NCI-H510A treated with DMSO at 0.1 percent for 48 hours (cell line): ENCODE measurements around the gene BDH1.

Experiments
- DNase-seq: peaks from one replicate; lab custom pipeline; 2025; lab: John Stamatoyannopoulos, UW

The BDH1 gene

GRCh38 chr3:197547306-197548011, 8.3 kb downstream of the BDH1 start:
- DNase-seq, result no peak

DNA sequence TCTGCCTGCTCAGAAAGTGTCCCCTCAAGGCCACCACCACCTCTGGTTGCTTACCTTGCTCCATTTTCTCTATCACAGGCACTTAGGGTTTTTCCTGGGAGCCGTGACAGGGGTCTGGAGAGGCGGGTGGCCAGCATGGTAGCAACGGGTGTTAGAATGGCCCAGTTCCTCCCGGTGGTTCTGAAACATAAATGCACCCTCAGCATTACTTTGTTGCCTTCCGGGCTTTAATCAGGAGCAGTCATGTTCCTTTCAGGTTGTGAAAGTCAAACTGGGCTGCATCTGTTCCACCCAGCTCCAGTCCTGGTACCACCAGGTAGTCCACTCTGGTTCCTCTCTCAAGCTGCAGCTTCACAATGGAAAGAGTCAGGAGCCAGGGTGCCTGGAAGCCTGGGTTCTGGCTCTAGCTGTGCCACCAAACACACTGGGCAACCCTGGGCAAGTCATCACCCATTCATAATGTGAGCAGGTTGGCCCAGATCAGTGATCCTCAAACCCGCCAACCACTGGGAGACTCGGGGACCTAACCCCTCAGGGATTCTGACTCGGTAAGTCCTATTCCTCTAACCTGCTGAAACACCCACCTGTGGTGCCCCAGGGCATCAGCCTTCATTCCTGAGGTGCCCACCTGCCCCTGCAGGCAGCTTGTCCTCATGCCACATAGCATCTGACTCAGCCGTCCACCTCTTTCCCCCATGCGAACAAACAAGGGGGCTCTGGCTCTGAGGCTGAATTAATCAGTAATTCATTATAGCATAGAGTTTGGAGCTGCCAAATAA, 9.3 kb downstream of the BDH1 start:
- DNase-seq, result no peak

GRCh38 chr3:197545571-197545970, 10.2 kb downstream of the BDH1 start:
- no peak for DNase-seq

DNA sequence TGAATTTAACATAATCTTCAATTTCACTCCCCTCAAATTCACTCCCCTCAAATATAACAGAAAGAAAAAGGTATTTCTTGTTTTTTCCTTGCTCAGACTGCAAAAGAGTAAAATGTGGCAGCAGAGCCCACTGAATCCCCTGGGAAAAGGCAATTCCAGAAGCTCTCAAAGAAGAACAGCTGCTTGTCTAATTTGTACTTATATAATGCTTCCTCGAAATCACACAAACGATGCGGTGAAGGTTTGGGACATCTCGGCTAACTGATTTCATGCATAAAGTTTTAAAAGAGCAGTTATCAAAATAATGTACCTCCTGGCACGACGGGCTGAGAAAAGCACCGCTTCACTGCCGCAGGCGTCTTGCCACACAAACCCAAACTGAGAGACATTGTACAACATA, 10.7 kb downstream of the BDH1 start:
- DNase-seq, result no peak

DNA sequence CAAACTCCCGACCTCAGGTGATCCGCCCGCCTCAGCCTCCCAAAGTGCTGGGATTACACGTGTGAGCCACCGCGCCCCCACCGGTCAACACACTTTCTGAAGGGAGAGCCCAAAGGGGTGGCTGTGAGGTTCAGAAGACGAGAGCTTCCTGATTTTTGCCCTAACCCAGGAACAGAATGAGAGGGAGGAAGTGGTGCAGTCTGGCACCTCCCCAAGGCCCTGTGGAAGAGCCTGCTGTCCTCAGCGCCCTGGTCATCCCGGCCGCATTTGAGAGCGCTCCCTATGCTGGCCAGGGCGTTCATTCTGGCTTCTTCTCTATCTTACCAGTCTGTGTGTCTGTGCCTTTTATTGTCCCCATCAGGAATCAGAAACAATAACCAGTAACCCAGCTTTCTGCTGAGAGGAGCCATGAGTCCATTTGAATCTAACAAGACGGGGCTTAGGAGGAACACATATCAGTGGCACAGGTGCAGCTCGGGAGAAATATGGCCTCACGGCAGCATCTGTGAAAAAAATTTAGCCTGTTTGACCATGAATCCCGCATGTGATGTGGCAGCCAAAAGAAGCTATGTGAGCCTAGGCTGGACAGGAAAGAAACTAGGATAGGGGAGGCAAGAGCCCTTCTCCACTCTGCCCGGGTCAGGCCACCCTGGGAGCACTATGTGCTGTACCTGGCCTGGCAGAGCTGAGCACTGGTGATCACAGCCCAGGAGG, 12.9 kb downstream of the BDH1 start:
- no peak for DNase-seq

DNA sequence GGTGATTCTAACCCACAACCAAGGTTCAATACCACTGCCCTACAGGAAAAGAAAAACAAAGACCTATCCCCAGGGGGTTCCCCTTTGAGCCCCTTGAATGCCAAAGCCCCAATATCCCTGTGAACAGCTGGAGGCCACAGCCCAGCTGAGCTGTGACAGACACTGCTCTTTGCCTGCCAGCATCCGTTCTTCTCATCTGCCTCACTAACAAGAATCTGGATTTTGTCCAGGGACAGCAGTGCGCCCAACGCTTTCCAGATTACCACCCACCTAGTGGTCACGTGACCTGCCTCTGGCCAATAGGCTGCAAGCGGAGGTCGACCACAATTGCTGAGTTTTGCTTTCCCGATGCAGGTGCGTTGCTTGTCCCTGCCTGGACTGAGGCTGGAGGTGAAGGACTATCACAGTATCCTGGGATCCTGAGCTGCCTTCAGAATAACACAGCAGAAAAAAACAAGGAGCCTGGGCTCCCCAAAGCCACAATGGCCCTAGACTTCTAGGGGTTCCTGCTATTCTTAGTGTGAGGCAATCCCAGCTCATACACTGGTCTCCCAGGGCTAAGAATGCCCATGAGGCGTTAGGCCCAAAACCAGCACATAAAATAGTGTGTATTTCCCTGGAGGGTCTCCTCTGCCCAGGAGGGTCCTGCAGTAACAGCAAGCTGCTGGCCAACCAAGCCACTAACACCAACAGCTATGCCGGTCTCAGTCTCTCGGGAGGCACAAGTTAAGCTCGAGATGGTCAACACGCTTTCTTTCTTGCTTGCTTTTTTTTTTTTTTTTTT, 13.8 kb downstream of the BDH1 start:
- DNase-seq, result peak; percentile 57

DNA sequence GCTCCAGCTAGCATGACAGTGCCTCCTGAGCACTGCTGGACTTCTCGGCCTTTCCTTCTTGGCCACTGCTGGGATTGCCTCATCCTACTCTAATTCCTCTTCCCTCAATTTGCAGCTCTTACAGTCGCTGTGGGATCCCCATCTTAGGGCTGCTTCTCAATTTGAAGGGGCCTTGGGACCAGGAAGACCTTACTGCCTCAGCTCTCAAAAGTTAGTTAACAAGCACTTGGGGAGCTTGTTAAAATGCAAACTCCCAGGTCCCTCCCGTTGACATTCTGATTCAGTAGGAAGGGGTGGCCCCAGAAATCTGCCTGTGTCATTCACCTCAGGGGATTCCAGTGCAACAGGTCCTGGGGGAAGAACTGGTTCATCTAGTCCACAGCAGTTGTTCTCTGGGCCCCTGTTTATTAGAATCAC, 14.8 kb downstream of the BDH1 start:
- no peak for DNase-seq

DNA sequence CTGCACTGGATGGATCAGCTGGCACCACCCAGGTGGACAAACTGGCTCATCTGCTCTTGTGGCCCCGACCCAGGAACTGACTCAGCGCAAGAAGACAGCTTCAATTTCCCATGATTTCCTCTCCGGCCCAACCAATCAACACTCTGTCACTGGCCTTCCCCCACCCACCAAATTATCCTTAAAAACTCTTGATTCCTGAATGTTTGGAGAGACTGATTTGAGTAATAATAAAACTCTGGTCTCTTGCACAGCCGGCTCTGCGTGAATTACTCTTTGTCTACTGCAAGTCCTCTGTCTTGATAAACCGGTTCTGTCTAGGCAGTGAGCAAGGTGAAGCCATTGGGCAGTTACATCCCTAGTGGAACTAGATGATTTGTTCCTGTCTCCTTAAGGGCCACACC, 16.1 kb downstream of the BDH1 start:
- DNase-seq, result peak; percentile 97

DNA sequence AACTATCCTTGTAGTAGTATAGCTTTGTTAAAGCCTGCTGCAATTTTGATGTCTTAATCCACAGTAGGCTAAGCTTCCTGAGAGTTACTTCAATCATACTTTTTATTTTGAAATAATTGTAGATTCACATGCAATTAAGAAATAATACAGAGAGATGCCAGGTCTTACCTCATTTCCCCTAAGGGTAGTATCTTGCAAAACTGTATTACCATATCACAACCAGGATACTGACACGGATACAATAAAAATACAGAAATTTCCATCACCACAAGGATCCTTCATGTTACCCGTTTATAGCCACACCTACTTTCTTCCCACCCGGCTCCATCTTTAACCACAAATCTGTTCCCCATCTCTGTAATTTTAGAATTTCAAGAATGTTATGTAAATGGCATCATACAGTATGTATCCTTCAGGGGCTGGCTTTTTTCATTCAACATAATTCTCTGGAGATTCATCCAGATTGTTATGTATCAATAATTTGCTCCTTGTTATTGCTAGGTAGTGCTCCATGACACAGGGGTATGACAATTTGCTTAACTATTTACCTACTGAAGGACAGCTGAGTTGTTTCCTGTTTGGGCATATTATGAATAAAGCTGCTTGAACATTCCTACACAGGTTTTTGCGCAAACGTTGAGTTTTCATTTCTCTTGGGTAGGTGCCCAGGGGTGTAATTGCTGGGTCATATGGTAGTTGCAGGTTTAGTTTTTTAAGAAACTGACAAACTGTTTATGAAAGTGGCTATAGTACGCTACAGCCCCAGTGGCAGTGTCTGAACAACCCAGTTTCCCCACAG, 21.6 kb downstream of the BDH1 start:
- no peak for DNase-seq

DNA sequence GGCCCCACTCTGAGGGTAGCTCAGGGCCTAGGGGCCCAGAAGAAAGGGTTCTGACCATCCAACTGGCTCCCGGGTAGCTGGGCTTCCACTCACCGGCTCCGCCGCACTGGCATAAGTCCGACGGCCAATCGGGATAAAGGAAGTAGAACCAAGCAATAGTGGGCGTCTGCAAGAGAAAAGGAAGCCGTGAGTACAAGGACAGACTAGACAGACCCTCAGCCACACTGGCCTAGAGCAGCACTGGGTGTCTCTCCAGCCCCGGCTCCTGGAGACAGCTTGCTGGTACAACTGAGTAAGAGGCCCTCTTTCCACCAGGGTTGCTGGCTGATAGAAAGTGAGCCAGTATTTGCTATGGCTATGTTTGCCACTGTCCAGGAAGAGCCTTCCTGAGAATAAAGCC, 22.4 kb downstream of the BDH1 start:
- no peak for DNase-seq

- no peak for DNase-seq
These were observed 23.4 kb downstream of the BDH1 start for GRCh38 chr3:197532388-197532787.

GRCh38 chr3:197528190-197528589, 27.6 kb downstream of the BDH1 start:
- no peak for DNase-seq

- no peak for DNase-seq
These were observed 28.2 kb downstream of the BDH1 start for GRCh38 chr3:197527569-197527968.

GRCh38 chr3:197525706-197526105, 30.1 kb downstream of the BDH1 start:
- no peak for DNase-seq

DNA sequence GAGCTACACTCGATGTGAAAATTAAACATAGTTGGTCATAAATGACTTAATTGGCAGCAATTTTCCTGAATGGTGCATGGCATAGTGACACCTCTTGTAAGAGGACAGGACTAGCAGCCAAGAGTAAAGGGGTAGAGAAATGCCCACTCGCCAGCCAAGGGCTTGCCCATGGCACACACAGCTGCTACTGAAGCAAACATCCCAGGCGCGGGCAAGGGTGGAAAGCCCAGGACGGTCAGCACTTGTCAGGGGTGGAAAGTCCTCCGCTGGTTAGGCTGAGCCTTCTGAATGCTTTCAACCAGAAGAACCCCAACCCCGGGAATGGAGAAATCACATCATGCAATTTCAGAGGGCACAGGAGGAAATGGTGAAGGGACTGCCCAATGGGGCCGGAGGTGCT, 31.6 kb downstream of the BDH1 start:
- DNase-seq, result no peak

- DNase-seq, result no peak
These were observed 32.2 kb downstream of the BDH1 start for GRCh38 chr3:197523526-197523925.

DNA sequence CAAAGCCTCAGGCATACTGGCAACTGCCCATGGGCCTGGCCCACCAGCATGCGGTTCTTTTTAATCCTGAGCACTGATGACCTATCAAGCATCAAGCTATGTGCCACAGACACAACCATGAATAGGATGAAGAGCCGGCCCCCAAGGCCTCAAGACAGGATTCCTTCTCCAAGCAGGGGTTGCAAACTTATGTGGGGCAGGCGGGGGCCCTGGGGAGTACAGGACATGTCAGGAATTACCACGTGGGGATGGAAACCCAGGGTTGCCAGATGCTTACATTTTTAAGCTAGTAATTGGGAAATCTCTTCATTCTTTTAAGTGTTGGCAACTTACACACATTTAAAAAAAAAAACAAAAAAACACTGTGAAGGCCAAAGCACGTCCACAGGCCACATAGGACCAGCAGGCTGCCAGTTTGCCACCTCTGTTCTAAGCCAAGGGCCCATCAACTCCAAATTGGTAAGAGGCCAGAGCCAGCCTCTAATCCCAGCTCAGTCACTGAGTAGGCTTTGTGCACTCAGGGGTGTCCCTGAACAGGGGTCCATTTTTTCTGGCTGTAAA, 32.8 kb downstream of the BDH1 start:
- no peak for DNase-seq

DNA sequence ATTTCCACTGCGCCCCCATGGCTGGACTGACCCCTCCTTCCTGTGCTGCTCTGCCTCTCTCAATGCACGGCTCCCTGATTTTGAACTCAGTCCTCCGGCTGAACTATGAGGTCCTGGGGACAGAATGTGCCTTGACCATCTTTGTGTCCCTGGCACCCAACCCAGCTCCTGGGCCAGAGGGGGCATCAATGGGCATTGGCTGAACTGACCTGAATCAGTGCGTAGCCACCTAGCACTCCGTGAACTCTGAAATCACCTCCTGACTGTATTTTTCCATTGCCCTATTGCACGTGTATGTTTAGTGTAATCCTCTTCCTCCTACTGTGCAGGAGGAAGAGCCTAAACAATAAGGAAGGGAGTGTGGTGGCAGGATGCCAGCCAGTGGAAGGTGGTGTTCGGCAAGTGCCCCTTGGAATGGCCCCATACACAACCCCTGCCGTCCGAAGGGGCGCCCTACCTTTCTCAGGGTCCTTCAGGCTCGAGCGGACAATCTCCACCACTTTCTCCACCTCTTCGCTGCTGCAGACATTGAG, 33.5 kb downstream of the BDH1 start:
- no peak for DNase-seq

- no peak for DNase-seq
These were observed 34.2 kb downstream of the BDH1 start for GRCh38 chr3:197521277-197522182.
